A673 (cell line): ENCODE data around the gene ETDC. TPM values are rescaled to one million over a fixed set of nuclear protein-coding genes. Genes with fewer than 3 reads are reported as not detected.

ENCODE experiments used
- BruUV-seq: library from RNA; stranded (reverse); fragments of 400-500 nt; replicated peaks from 2 replicates; lab custom pipeline; 2021; lab: Mats Ljungman, UMichigan
- CTCF ChIA-PET: fragments of 300-600 bp; sonication (Branson Sonifier 250); formaldehyde crosslinking; loops from one replicate; lab custom pipeline; 2022; ENCODE audit warnings: antibody characterized with exemption; lab: Charles Lee
- POLR2A ChIA-PET: fragments of 300-600 bp; sonication (Branson Sonifier 250); formaldehyde crosslinking; loops from one replicate; lab custom pipeline; 2022; ENCODE audit warnings: antibody characterized with exemption; ENCODE audit not compliant: low non-redundant PET; lab: Charles Lee
- DNase-seq: peaks from one replicate; pipeline ENCODE4 v3.0.0-alpha.2; 2015; ENCODE audit warnings: low spot score
- H3K27ac ChIP-seq: fragments of 200-600 bp; sonication (generic); 2 replicates; pipeline ENCODE4 v1.5.1; 2016; ENCODE audit warnings: mixed run types, low read depth, mild to moderate bottlenecking, mixed read lengths, antibody characterized with exemption, low read length; ENCODE audit not compliant: poor library complexity, severe bottlenecking
- H3K27me3 ChIP-seq: fragments of 200-600 bp; sonication (generic); replicated peaks from 2 replicates; pipeline ENCODE4 v1.6.1; 2017; ENCODE audit warnings: mixed run types, low read depth, mild to moderate bottlenecking, mixed read lengths, antibody characterized with exemption, low read length; ENCODE audit not compliant: insufficient read depth, poor library complexity
- H3K36me3 ChIP-seq: fragments of 200-600 bp; sonication (generic); 2 replicates; pipeline ENCODE4 v1.6.1; 2016; ENCODE audit warnings: mixed run types, mild to moderate bottlenecking, mixed read lengths, antibody characterized with exemption, low read length; ENCODE audit not compliant: insufficient read depth, poor library complexity, severe bottlenecking
- H3K4me1 ChIP-seq: fragments of 200-600 bp; sonication (generic); 2 replicates; pipeline ENCODE4 v1.6.1; 2017; ENCODE audit warnings: mixed run types, mild to moderate bottlenecking, mixed read lengths, antibody characterized with exemption, low read length; ENCODE audit not compliant: insufficient read depth, poor library complexity, severe bottlenecking
- H3K4me3 ChIP-seq: fragments of 200-600 bp; sonication (generic); 2 replicates; pipeline ENCODE4 v1.5.1; 2016; ENCODE audit warnings: low read depth, mixed run types, mild to moderate bottlenecking, mixed read lengths, low read length; ENCODE audit not compliant: poor library complexity, severe bottlenecking
- H3K9me3 ChIP-seq: fragments of 200-600 bp; sonication (generic); 2 replicates; pipeline ENCODE4 v1.6.1; 2016; ENCODE audit warnings: mixed run types, low read depth, mild to moderate bottlenecking, mixed read lengths, antibody characterized with exemption, low read length; ENCODE audit not compliant: poor library complexity, severe bottlenecking
- EZH2 ChIP-seq: fragments of 200-600 bp; sonication (generic); IDR thresholded peaks from 2 replicates; pipeline ENCODE4 v1.6.1; 2017; ENCODE audit warnings: borderline replicate concordance, low read depth, mild to moderate bottlenecking, mixed read lengths, antibody characterized with exemption, low read length; ENCODE audit not compliant: poor library complexity, severe bottlenecking
- intact Hi-C: fragments of 100-400 bp; cut with micrococcal nuclease; formaldehyde crosslinking; loops from one replicate; pipeline ENCODE4 v1.10.0; 2022; ENCODE audit not compliant: unreplicated experiment
- total RNA-seq: library from RNA; stranded (reverse); gene quantifications from 2 replicates; pipeline ENCODE4 v1.2.3, GENCODE V29; 2021
- TF ChIP-seq, protein P1 (sequence below): fragments of 300-800, 200-600 bp; sonication (generic); conservative IDR thresholded peaks from 2 replicates; pipeline ENCODE4 v1.5.1; 2017; ENCODE audit warnings: low read depth, mild to moderate bottlenecking, antibody characterized with exemption, low read length, moderate library complexity, mixed read lengths

The ETDC gene
- total RNA-seq, 1 experiment from 2014 or later: not detected

DNA sequence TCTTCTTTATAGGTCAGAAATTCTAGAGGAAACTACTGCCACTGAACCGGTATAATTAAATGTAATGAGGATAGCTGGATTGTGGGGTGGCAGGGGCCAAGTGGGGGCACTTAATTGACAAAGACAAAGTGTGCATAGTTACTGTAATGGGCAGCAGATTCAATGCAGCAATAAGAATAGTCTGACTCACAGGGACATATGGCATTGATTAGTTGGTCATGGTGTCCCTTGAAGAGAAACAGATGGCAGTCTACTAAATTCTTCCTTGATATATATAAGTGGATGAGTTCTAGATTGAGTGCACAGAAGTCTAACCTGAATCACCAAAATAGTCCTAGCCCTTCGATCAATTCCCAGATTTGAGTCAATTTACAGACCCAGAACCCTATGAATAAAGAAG is 31.6 kb downstream of the ETDC start:
- CTCF ChIA-PET: no interaction called here
- Histone ChIP-seq H3K4me3 (peak overlapping the region; percentile 70), H3K27me3 (no peaks in the 10 kb centered on the region), H3K4me1 (peaks cover 4% of the 10 kb centered on the region), H3K36me3 (no peaks in the 10 kb centered on the region), H3K27ac (peak overlapping the region; percentile 26), H3K9me3 (no peaks in the 10 kb centered on the region)
- BruUV-seq: no TSS peak
- intact Hi-C loops: no loop called here
- POLR2A ChIA-PET: interaction anchor here (0.5 kb wide), 1 partner anchor 1535 kb away, joined by 6 read pairs; no protein-coding TSS in a partner anchor
- peak; percentile 71 for DNase-seq
- no peak for TF ChIP-seq EZH2
- TF ChIP-seq, protein P1, sequence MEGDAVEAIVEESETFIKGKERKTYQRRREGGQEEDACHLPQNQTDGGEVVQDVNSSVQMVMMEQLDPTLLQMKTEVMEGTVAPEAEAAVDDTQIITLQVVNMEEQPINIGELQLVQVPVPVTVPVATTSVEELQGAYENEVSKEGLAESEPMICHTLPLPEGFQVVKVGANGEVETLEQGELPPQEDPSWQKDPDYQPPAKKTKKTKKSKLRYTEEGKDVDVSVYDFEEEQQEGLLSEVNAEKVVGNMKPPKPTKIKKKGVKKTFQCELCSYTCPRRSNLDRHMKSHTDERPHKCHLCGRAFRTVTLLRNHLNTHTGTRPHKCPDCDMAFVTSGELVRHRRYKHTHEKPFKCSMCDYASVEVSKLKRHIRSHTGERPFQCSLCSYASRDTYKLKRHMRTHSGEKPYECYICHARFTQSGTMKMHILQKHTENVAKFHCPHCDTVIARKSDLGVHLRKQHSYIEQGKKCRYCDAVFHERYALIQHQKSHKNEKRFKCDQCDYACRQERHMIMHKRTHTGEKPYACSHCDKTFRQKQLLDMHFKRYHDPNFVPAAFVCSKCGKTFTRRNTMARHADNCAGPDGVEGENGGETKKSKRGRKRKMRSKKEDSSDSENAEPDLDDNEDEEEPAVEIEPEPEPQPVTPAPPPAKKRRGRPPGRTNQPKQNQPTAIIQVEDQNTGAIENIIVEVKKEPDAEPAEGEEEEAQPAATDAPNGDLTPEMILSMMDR: no peak

DNA sequence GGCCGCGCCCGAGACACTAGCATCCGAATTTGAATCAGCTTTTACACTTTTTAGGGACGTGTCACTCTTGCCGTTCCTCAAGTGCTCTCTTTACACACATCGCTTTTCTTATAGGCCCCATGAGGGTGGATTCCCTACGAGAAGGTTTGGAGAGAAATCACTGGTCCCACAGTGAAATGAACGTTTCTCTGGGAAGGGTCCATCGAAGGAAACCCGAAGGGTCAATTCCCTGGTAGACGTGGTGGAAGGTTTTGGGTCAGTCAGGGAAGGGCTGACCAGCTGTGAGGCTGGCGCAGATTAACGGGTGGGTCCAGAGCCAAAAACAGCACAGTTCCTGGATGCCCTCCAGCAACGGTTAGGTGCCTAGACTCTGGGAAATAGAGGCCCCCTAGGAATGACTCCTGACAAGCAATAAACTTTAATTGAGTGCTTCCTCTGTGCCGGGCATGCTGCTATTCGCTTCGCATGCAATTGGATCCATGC is 35.9 kb downstream of the ETDC start:
- DNase-seq: peak; percentile 74
- ChIA-PET CTCF (no interaction called here), POLR2A (no interaction called here)
- peaks cover 11% of the 10 kb centered on the region for H3K4me1 ChIP-seq
- H3K27ac ChIP-seq: peak overlapping the region; percentile 88
- no TSS peak for BruUV-seq
- intact Hi-C loops: no loop called here
- no peaks in the 10 kb centered on the region for H3K27me3 ChIP-seq
- TF ChIP-seq, protein P1: no peak
- TF ChIP-seq EZH2: no peak
- peak overlapping the region; percentile 70 for H3K4me3 ChIP-seq
- peaks cover 16% of the 10 kb centered on the region for H3K36me3 ChIP-seq
- H3K9me3 ChIP-seq: no peaks in the 10 kb centered on the region

DNA sequence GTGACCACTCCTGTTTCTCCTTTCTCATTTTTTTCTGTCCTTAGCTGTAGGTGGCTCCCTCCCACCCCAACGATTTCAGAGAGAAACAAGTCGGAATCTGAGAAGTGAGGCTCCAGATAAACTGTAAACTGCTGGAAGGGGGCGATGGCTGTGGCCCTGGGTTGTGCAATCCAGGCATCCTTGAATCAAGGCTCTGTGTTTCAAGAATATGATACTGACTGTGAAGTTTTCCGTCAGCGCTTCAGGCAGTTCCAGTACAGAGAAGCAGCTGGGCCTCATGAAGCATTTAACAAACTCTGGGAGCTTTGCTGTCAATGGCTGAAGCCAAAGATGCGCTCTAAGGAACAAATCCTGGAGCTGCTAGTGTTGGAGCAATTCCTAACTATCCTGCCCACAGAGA is 37.7 kb downstream of the ETDC start:
- ChIA-PET CTCF (no interaction called here), POLR2A (no interaction called here)

More for the DNA sequence above, 37.7 kb downstream of the ETDC start:
- H3K9me3 ChIP-seq: no peaks in the 10 kb centered on the region
- DNase-seq: no peak
- TF ChIP-seq, protein P1: no peak
- no peak for TF ChIP-seq EZH2
- H3K36me3 ChIP-seq: peaks cover 27% of the 10 kb centered on the region
- H3K4me1 ChIP-seq: peaks cover 11% of the 10 kb centered on the region
- no peaks in the 10 kb centered on the region for H3K27me3 ChIP-seq
- intact Hi-C loops: no loop called here
- H3K4me3 ChIP-seq: no peak overlapping the region
- no TSS peak for BruUV-seq
- no peak overlapping the region for H3K27ac ChIP-seq
